ENCODE data around the gene MEGF6.

GRCh38 chr1:3569436-3569835 lies 41.9 kb downstream of the MEGF6 start:
- TF ChIP-seq ZNF253 (CRISPR knock-in tag; conservative IDR thresholded peaks at IDR 0.05): no peak
- TF ChIP-seq POLR2A (conservative IDR thresholded peaks at IDR 0.05): no peak
- no peak for TF ChIP-seq CTCF (IDR thresholded peaks at IDR 0.05 in 2 of 3, conservative IDR thresholded peaks at IDR 0.05 in 1 of 3; ENCODE audit: insufficient read depth in 2 of 3, low read depth in 1 of 3, low read length in 3 of 3)
- no peak for TF ChIP-seq ESRRA (IDR thresholded peaks at IDR 0.05; ENCODE audit: borderline replicate concordance, low read depth)
- no peak for TF ChIP-seq FOS (IDR thresholded peaks at IDR 0.05; ENCODE audit: extremely low read depth, insufficient read length)
- TF ChIP-seq NFYB (IDR thresholded peaks at IDR 0.05; ENCODE audit: extremely low read depth, insufficient read length): no peak
- TF ChIP-seq ZHX1 (conservative IDR thresholded peaks at IDR 0.05; ENCODE audit: low read length): no peak
- no peak for TF ChIP-seq SMARCA5 (IDR thresholded peaks at IDR 0.05)
- no peak for TF ChIP-seq EZH2 (IDR thresholded peaks at IDR 0.05; ENCODE audit: borderline replicate concordance, low read depth, low read length)

Data from K562 (cell line).